H1 (cell line): ENCODE measurements around the gene CST2. TPM values are rescaled to one million over a fixed set of nuclear protein-coding genes. Genes with fewer than 3 reads are reported as not detected.
A peak's percentile ranks its signal among the peaks of the same experiment; 100 is the strongest.

ENCODE experiments used
- CTCF ChIA-PET: fragments of 300-600 bp; sonication (Branson Sonifier 250); formaldehyde crosslinking; loops from one replicate; lab custom pipeline; 2021; ENCODE audit not compliant: partially characterized antibody; lab: Charles Lee
- POLR2A ChIA-PET: fragments of 300-600 bp; sonication (Branson Sonifier 250); formaldehyde crosslinking; loops from one replicate; lab custom pipeline; 2021; ENCODE audit warnings: inconsistent platforms; ENCODE audit not compliant: partially characterized antibody; lab: Charles Lee
- DNase-seq, 2 experiments: peaks; one replicate each; pipeline versions ENCODE4 v3.0.0 to v3.0.0-alpha.2; 2010 to 2022; ENCODE audit warnings: low spot score in 2 of 2, low read depth in 1 of 2, mixed read lengths in 1 of 2
- FAIRE-seq: peaks from 2 replicates; lab custom pipeline; 2011; peaks lifted over from hg19 to GRCh38; lab: Jason Lieb, UNC
- H2AFZ ChIP-seq: 2 replicates; pipeline ENCODE4 v1.8.1; 2012; ENCODE audit warnings: low read length, inconsistent platforms
- H2AK5ac ChIP-seq: 2 replicates; pipeline ENCODE4 v1.6.1; 2013; ENCODE audit warnings: low read depth, low read length
- H2BK120ac ChIP-seq: replicated peaks from 2 replicates; pipeline ENCODE3; 2013; ENCODE audit warnings: low read depth, low read length, inconsistent platforms
- H2BK12ac ChIP-seq: 2 replicates; pipeline ENCODE4 v1.6.1; 2013; ENCODE audit warnings: low read depth, low read length
- H2BK15ac ChIP-seq: 2 replicates; pipeline ENCODE4 v1.6.1; 2013; ENCODE audit warnings: low read length
- H2BK20ac ChIP-seq: 2 replicates; pipeline ENCODE4 v1.6.1; 2013; ENCODE audit warnings: low read length
- H2BK5ac ChIP-seq: 2 replicates; pipeline ENCODE4 v1.6.1; 2013; ENCODE audit warnings: low read depth, low read length
- H3K14ac ChIP-seq: 2 replicates; pipeline ENCODE4 v1.6.1; 2013; ENCODE audit warnings: inconsistent platforms; ENCODE audit not compliant: insufficient read length
- H3K18ac ChIP-seq: 2 replicates; pipeline ENCODE4 v1.6.1; 2013; ENCODE audit warnings: low read length; ENCODE audit errors: extremely low read depth
- H3K23ac ChIP-seq: 2 replicates; pipeline ENCODE4 v1.6.1; 2013; ENCODE audit warnings: inconsistent platforms; ENCODE audit not compliant: insufficient read length
- H3K23me2 ChIP-seq: 2 replicates; pipeline ENCODE4 v1.6.1; 2013; ENCODE audit warnings: low read depth, low read length
- H3K27ac ChIP-seq: 2 replicates; pipeline ENCODE4 v1.6.1; 2011; ENCODE audit warnings: low read depth, low read length, inconsistent platforms
- H3K27me3 ChIP-seq, 4 experiments: replicated peaks in 1 of 4; 1 replicate in 1 of 4; 2 replicates in 3 of 4; pipeline versions ENCODE4 v1.6.1 to v1.8.1; 2011 to 2013; ENCODE audit warnings: low read length in 3 of 4, mild to moderate bottlenecking in 3 of 4, inconsistent platforms in 2 of 4, mixed read lengths in 2 of 4, moderate library complexity in 1 of 4; ENCODE audit not compliant: control insufficient read depth in 3 of 4, insufficient read depth in 3 of 4; ENCODE audit errors: extremely low read depth in 1 of 4
- H3K36me3 ChIP-seq, 4 experiments: 2 replicates each; pipeline versions ENCODE4 v1.6.1 to v1.8.1; 2011 to 2013; ENCODE audit warnings: mild to moderate bottlenecking in 4 of 4, low read length in 3 of 4, moderate library complexity in 2 of 4, control low read depth in 1 of 4, inconsistent platforms in 1 of 4; ENCODE audit not compliant: insufficient read depth in 4 of 4, control insufficient read depth in 2 of 4
- H3K4ac ChIP-seq: replicated peaks from 2 replicates; pipeline ENCODE3; 2013; ENCODE audit warnings: low read length, low read depth, mixed read lengths, inconsistent platforms; ENCODE audit not compliant: insufficient read length
- H3K4me1 ChIP-seq, 4 experiments: replicated peaks in 1 of 4; 1 replicate in 1 of 4; 2 replicates in 3 of 4; pipeline versions ENCODE4 v1.6.1 to v1.8.1; 2011 to 2013; ENCODE audit warnings: low read length in 3 of 4, inconsistent platforms in 2 of 4, mixed read lengths in 1 of 4; ENCODE audit not compliant: insufficient read depth in 4 of 4, control insufficient read depth in 3 of 4
- H3K4me2 ChIP-seq, 2 experiments: 2 replicates each; pipeline versions ENCODE4 v1.6.1 to v1.8.1; 2011 to 2013; ENCODE audit warnings: low read depth in 2 of 2, low read length in 2 of 2, control low read depth in 1 of 2, inconsistent platforms in 1 of 2, mild to moderate bottlenecking in 1 of 2; ENCODE audit not compliant: insufficient read depth in 1 of 2
- H3K4me3 ChIP-seq, 4 experiments: fragments of 200-600, 300-600 bp in 1 of 4; sonication (generic), shearing (Covaris generic), sonication (Bioruptor Twin) in 1 of 4; 2 replicates each; pipeline versions ENCODE4 v1.5.1 to v1.8.1; 2011 to 2016; ENCODE audit warnings: low read length in 4 of 4, low read depth in 3 of 4, control low read depth in 2 of 4, inconsistent platforms in 2 of 4, mild to moderate bottlenecking in 2 of 4, mixed read lengths in 1 of 4, moderate library complexity in 1 of 4; ENCODE audit not compliant: insufficient read depth in 2 of 4; ENCODE audit errors: extremely low read depth in 1 of 4
- H3K56ac ChIP-seq: replicated peaks from 2 replicates; pipeline ENCODE3; 2013; ENCODE audit warnings: low read depth, mild to moderate bottlenecking, mixed read lengths, low read length, inconsistent platforms; ENCODE audit not compliant: insufficient read length
- H3K79me1 ChIP-seq: 2 replicates; pipeline ENCODE4 v1.6.1; 2013; ENCODE audit warnings: low read depth, low read length, control low read depth
- H3K79me2 ChIP-seq, 2 experiments: 2 replicates each; pipeline versions ENCODE4 v1.6.1 to v1.8.1; 2012 to 2013; ENCODE audit warnings: low read length in 2 of 2, mild to moderate bottlenecking in 2 of 2, inconsistent platforms in 1 of 2; ENCODE audit not compliant: insufficient read depth in 2 of 2, control insufficient read depth in 1 of 2
- H3K9ac ChIP-seq, 4 experiments: replicated peaks in 1 of 4; 1 replicate in 1 of 4; 2 replicates in 3 of 4; pipeline versions ENCODE4 v1.6.1 to v1.8.1; 2011 to 2013; ENCODE audit warnings: low read depth in 3 of 4, low read length in 3 of 4, control low read depth in 2 of 4, mild to moderate bottlenecking in 2 of 4, moderate library complexity in 2 of 4, inconsistent platforms in 1 of 4; ENCODE audit errors: extremely low read depth in 1 of 4
- H3K9me3 ChIP-seq, 2 experiments: 2 replicates each; pipeline versions ENCODE4 v1.6.1 to v1.8.1; 2012 to 2013; ENCODE audit warnings: mild to moderate bottlenecking in 2 of 2, moderate library complexity in 2 of 2, control low read depth in 1 of 2, inconsistent platforms in 1 of 2, low read depth in 1 of 2, low read length in 1 of 2, mixed read lengths in 1 of 2; ENCODE audit not compliant: insufficient read depth in 2 of 2
- H4K20me1 ChIP-seq, 2 experiments: replicated peaks in 1 of 2; 2 replicates each; pipeline versions ENCODE3 to v1.8.1; 2011 to 2013; ENCODE audit warnings: inconsistent platforms in 2 of 2, low read length in 2 of 2, mild to moderate bottlenecking in 1 of 2; ENCODE audit not compliant: insufficient read depth in 2 of 2, control insufficient read depth in 1 of 2
- H4K5ac ChIP-seq: 2 replicates; pipeline ENCODE4 v1.6.1; 2013; ENCODE audit warnings: low read length, low read depth, mixed read lengths, inconsistent platforms; ENCODE audit not compliant: insufficient read length
- H4K8ac ChIP-seq: 2 replicates; pipeline ENCODE4 v1.8.0; 2013; ENCODE audit warnings: mild to moderate bottlenecking, moderate library complexity, low read length, inconsistent platforms; ENCODE audit not compliant: insufficient read depth; ENCODE audit errors: extremely low read depth
- H4K91ac ChIP-seq: replicated peaks from 2 replicates; pipeline ENCODE3; 2013; ENCODE audit warnings: low read length, mixed read lengths, inconsistent platforms; ENCODE audit not compliant: insufficient read length
- BCL11A ChIP-seq, 2 experiments: IDR thresholded peaks; one replicate each; pipeline ENCODE4 v1.6.1; 2011; ENCODE audit warnings: low read depth in 2 of 2, low read length in 2 of 2, mild to moderate bottlenecking in 2 of 2
- CBX8 ChIP-seq: fragments of 300-800, 300-1000 bp; sonication (generic); IDR thresholded peaks from 2 replicates; pipeline ENCODE4 v1.7.1; 2016; ENCODE audit warnings: low read depth, low read length, borderline replicate concordance
- EGR1 ChIP-seq: IDR thresholded peaks from 2 replicates; pipeline ENCODE4 v1.6.1; 2011; ENCODE audit warnings: low read depth, low read length, borderline replicate concordance
- GTF2F1 ChIP-seq: IDR thresholded peaks from 2 replicates; pipeline ENCODE4 v1.6.1; 2012; ENCODE audit warnings: low read depth, low read length, improper control_type of control experiment, borderline replicate concordance
- POLR2A ChIP-seq, 2 experiments: IDR thresholded peaks; 1 replicate in 1 of 2; 2 replicates in 1 of 2; pipeline ENCODE4 v1.6.1; 2011; ENCODE audit warnings: low read depth in 2 of 2, low read length in 2 of 2, mild to moderate bottlenecking in 2 of 2; ENCODE audit errors: control extremely low read depth in 1 of 2
- RFX5 ChIP-seq: IDR thresholded peaks from 2 replicates; pipeline ENCODE4 v1.6.1; 2011; ENCODE audit warnings: low read depth, low read length, improper control_type of control experiment, borderline replicate concordance
- RNF2 ChIP-seq: fragments of 200-900, 300-1000 bp; sonication (generic); IDR thresholded peaks from 2 replicates; pipeline ENCODE4 v1.7.1; 2016; ENCODE audit warnings: borderline replicate concordance, low read depth, mild to moderate bottlenecking, antibody characterized with exemption, low read length; ENCODE audit not compliant: poor library complexity, severe bottlenecking; ENCODE audit errors: missing control alignments
- RXRA ChIP-seq: IDR thresholded peaks from 2 replicates; pipeline ENCODE4 v1.6.1; 2011; ENCODE audit warnings: low read depth, mild to moderate bottlenecking, low read length, moderate library complexity; ENCODE audit not compliant: insufficient read depth
- SIN3A ChIP-seq, 2 experiments: IDR thresholded peaks in 1 of 2; conservative IDR thresholded peaks in 1 of 2; 2 replicates each; pipeline ENCODE4 v1.6.1; 2011 to 2012; ENCODE audit warnings: low read length in 2 of 2, improper control_type of control experiment in 1 of 2, low read depth in 1 of 2, mild to moderate bottlenecking in 1 of 2
- SP2 ChIP-seq: IDR thresholded peaks from 2 replicates; pipeline ENCODE4 v1.6.1; 2012; ENCODE audit warnings: mild to moderate bottlenecking, low read length, inconsistent platforms
- TBP ChIP-seq: IDR thresholded peaks from 2 replicates; pipeline ENCODE4 v1.6.1; 2011; ENCODE audit warnings: low read depth, low read length, improper control_type of control experiment
- TEAD4 ChIP-seq: IDR thresholded peaks from 2 replicates; pipeline ENCODE4 v1.6.1; 2012; ENCODE audit warnings: low read depth, low read length, inconsistent platforms, mixed read lengths
- WGBS, 2 experiments: shearing (Covaris generic) in 1 of 2; methylation state at CpG; one replicate each; pipeline versions ENCODE4 v1.1.6 to v1.1.7; 2013 to 2015; ENCODE audit warnings: low lambda C conversion rate in 2 of 2, mixed read lengths in 2 of 2, inconsistent platforms in 1 of 2, low coverage in 1 of 2, missing lambda C conversion rate in 1 of 2; ENCODE audit not compliant: insufficient replicate concordance in 2 of 2, insufficient coverage in 1 of 2, insufficient read length in 1 of 2; ENCODE audit errors: extremely low coverage in 1 of 2, missing lambda C conversion rate in 1 of 2; 5-methylcytosine and 5-hydroxymethylcytosine counted together
- polyA plus RNA-seq, 7 experiments: library from polyadenylated mRNA; depleted of rRNA in 3 of 7; stranded (reverse) in 5 of 7; unstranded in 2 of 7; fragments of >200 nt in 5 of 7; fragments of 200-250 nt in 2 of 7; gene quantifications; 1 replicate in 5 of 7; 2 replicates in 1 of 7; 4 replicates in 1 of 7; pipeline versions ENCODE4 v1.2.1 to v1.2.3, GENCODE V29; 2011 to 2013; ENCODE audit warnings: missing spikeins in 2 of 7, mixed read lengths in 2 of 7
- total RNA-seq: library from RNA; stranded (reverse); fragmentation: NEBNext Ultra II Directional; extraction: Animal tissue kit (Norgen Biotek cat#: 25700); gene quantifications from 2 replicates; pipeline ENCODE4 v1.2.1, GENCODE V29; 2021
- TF ChIP-seq, protein P1 (sequence below): IDR thresholded peaks from 2 replicates; pipeline ENCODE4 v1.6.1; 2012; ENCODE audit warnings: low read length, inconsistent platforms

CST2 gene
- total and polyA plus RNA-seq, 2 of the 8 experiments (the other 6 are each of a cell fraction or from before 2014, with no cell fraction given), result not detected

DNA sequence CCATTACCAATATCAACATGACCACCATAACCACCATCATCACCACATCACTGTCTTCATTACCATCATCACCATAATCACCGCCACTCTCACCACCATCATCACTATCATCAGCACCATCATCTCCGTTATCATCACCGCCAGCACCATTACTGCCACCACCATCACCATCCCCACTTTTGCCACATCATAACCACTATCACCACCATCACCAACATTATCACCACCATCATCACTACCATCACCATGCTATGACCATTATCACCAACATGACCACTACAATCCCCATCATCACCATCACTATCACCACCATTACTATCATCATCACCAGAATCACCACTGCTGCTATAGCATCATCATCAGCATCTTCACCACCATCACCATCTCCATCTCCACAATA, 25.7 kb downstream of the CST2 start:
- H3K79me1 ChIP-seq, result no peaks in the 10 kb centered on the region
- no peak overlapping the region for H3K27ac ChIP-seq
- no peak overlapping the region for H3K4me2 ChIP-seq
- H3K4ac ChIP-seq, result no peak overlapping the region
- H4K8ac ChIP-seq, result no peak overlapping the region
- no peak overlapping the region for H3K14ac ChIP-seq
- ChIA-PET POLR2A (no interaction called here), CTCF (no interaction called here)
- H2BK12ac ChIP-seq, result 0 out of 2 replicates have a peak overlapping the region, but pooled peaks have one; percentile 60
- 93% methylated on average over 3 of the region's 3 CpGs; no CpG with 5 or more reads in 1 of the 2 experiments for WGBS, 2 experiments
- H3K9ac ChIP-seq, result no peak overlapping the region
- H2AK5ac ChIP-seq, result 0 out of 2 replicates have a peak overlapping the region, but pooled peaks have one; percentile 65
- no peak overlapping the region for H2BK5ac ChIP-seq
- no peak for DNase-seq
- no peak overlapping the region for H2BK120ac ChIP-seq
- peaks cover 0 to 2% of the 10 kb centered on the region in 2 experiments for H4K20me1 ChIP-seq
- H4K5ac ChIP-seq, result no peak overlapping the region
- H3K23ac ChIP-seq, result no peak overlapping the region
- no peak overlapping the region for H2AFZ ChIP-seq
- H3K4me3 ChIP-seq, result no peak overlapping the region
- TF ChIP-seq GTF2F1, result no peak
- no peak for TF ChIP-seq SP2
- no peak for TF ChIP-seq BCL11A (IDR thresholded peaks at IDR 0.05; ENCODE audit: low read depth in 2 of 2, low read length in 2 of 2)
- TF ChIP-seq TEAD4, result no peak
- TF ChIP-seq, protein P1, sequence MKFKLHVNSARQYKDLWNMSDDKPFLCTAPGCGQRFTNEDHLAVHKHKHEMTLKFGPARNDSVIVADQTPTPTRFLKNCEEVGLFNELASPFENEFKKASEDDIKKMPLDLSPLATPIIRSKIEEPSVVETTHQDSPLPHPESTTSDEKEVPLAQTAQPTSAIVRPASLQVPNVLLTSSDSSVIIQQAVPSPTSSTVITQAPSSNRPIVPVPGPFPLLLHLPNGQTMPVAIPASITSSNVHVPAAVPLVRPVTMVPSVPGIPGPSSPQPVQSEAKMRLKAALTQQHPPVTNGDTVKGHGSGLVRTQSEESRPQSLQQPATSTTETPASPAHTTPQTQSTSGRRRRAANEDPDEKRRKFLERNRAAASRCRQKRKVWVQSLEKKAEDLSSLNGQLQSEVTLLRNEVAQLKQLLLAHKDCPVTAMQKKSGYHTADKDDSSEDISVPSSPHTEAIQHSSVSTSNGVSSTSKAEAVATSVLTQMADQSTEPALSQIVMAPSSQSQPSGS, result no peak
- TF ChIP-seq CBX8, result no peak
- TF ChIP-seq RNF2, result no peak
- no peak for TF ChIP-seq RFX5
- TF ChIP-seq SIN3A (conservative IDR thresholded peaks at IDR 0.05 in 1 of 2, IDR thresholded peaks at IDR 0.05 in 1 of 2; ENCODE audit: low read depth in 1 of 2, low read length in 2 of 2), result no peak
- no peak for TF ChIP-seq RXRA
- no peak for TF ChIP-seq POLR2A (IDR thresholded peaks at IDR 0.05; ENCODE audit: control extremely low read depth in 1 of 2, low read depth in 2 of 2, low read length in 2 of 2)
- no peak for TF ChIP-seq EGR1
- TF ChIP-seq TBP, result no peak
- H2BK20ac ChIP-seq, result 0 out of 2 replicates have a peak overlapping the region, but pooled peaks have one; percentile 7
- no peaks in the 10 kb centered on the region for H3K27me3 ChIP-seq
- H3K4me1 ChIP-seq, result no peaks in the 10 kb centered on the region
- H3K56ac ChIP-seq, result no peak overlapping the region
- no peaks in the 10 kb centered on the region for H3K79me2 ChIP-seq
- peaks cover 6% of the 10 kb centered on the region; the same call in 1 of the 2 replicates for H3K23me2 ChIP-seq
- H3K36me3 ChIP-seq, result no peaks in the 10 kb centered on the region
- H3K18ac ChIP-seq, result no peak overlapping the region
- no peak overlapping the region for H2BK15ac ChIP-seq
- H3K9me3 ChIP-seq, result no peaks in the 10 kb centered on the region
- no peak overlapping the region for H4K91ac ChIP-seq
- no peak for FAIRE-seq
